ENCODE data around the gene S100A11. TPM values are rescaled to one million over a fixed set of nuclear protein-coding genes. Genes with fewer than 3 reads are reported as not detected.

S100A11 gene
- total and polyA plus RNA-seq, 9 of the 15 experiments (the other 6 are each of a cell fraction or from before 2014, with no cell fraction given): 131 to 808 (median 235) TPM

- no peak overlapping the region for H3K4me2 ChIP-seq (ENCODE audit: insufficient read depth, low read length)
- ChIA-PET CTCF (ENCODE audit: low intra/inter-chr PET ratio) (no interaction called here), POLR2A (interaction anchor here (1.8 kb wide), 1 partner anchor 9 kb away, joined by 5 read pairs; no protein-coding TSS in a partner anchor)
- FAIRE-seq (no peak), DNase-seq (ENCODE audit: extremely low read depth in 1 of 4, low spot score in 3 of 4) (no peak), ATAC-seq (no peak)
- H3K36me3 ChIP-seq (ENCODE audit: control insufficient read depth, insufficient read depth, low read length): no peaks in the 10 kb centered on the region
- TF ChIP-seq NCOA2 (IDR thresholded peaks at IDR 0.05; ENCODE audit: partially characterized antibody in 2 of 2) (no peak), PYGO2 (tag; IDR thresholded peaks at IDR 0.05) (no peak), SMARCB1 (IDR thresholded peaks at IDR 0.05; ENCODE audit: insufficient read length, low read depth) (no peak), KLF6 (CRISPR knock-in tag; IDR thresholded peaks at IDR 0.05; ENCODE audit: borderline replicate concordance) (no peak), PCBP1 (IDR thresholded peaks at IDR 0.05; ENCODE audit: low read depth, low read length, poor library complexity, severe bottlenecking) (no peak), SMARCA5 (IDR thresholded peaks at IDR 0.05) (no peak), ZBTB12 (CRISPR knock-in tag; IDR thresholded peaks at IDR 0.05) (no peak), TBP (optimal IDR thresholded peaks at IDR 0.05; ENCODE audit: low read depth, low read length) (no peak), RBM25 (IDR thresholded peaks at IDR 0.05; ENCODE audit: low read depth, low read length, severe bottlenecking) (no peak), TEAD1 (CRISPR knock-in tag; IDR thresholded peaks at IDR 0.05) (no peak)
- TF ChIP-seq, protein P1, sequence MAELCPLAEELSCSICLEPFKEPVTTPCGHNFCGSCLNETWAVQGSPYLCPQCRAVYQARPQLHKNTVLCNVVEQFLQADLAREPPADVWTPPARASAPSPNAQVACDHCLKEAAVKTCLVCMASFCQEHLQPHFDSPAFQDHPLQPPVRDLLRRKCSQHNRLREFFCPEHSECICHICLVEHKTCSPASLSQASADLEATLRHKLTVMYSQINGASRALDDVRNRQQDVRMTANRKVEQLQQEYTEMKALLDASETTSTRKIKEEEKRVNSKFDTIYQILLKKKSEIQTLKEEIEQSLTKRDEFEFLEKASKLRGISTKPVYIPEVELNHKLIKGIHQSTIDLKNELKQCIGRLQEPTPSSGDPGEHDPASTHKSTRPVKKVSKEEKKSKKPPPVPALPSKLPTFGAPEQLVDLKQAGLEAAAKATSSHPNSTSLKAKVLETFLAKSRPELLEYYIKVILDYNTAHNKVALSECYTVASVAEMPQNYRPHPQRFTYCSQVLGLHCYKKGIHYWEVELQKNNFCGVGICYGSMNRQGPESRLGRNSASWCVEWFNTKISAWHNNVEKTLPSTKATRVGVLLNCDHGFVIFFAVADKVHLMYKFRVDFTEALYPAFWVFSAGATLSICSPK (IDR thresholded peaks at IDR 0.05; ENCODE audit: borderline replicate concordance): no peak
- TF ChIP-seq, protein P2, sequence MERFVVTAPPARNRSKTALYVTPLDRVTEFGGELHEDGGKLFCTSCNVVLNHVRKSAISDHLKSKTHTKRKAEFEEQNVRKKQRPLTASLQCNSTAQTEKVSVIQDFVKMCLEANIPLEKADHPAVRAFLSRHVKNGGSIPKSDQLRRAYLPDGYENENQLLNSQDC (CRISPR knock-in tag; IDR thresholded peaks at IDR 0.05): no peak
- no peak overlapping the region for H2AFZ ChIP-seq (ENCODE audit: low read depth, low read length)
- H3K79me2 ChIP-seq (ENCODE audit: control insufficient read depth, insufficient read depth, low read length): no peaks in the 10 kb centered on the region
- H3K4me1 ChIP-seq (replicated peaks in 1 of 2; ENCODE audit: control insufficient read depth in 2 of 2, insufficient read depth in 2 of 2, low read length in 2 of 2): no peaks in the 10 kb centered on the region
- in situ Hi-C loops (cut with MboI) (no loop called here), intact Hi-C loops (cut with micrococcal nuclease) (no loop called here)
- no peaks in the 10 kb centered on the region for H3K9me1 ChIP-seq (ENCODE audit: control insufficient read depth, insufficient read depth, low read length)
- no TSS peak for BruUV-seq (replicated peaks)
- H3K27me3 ChIP-seq (ENCODE audit: control insufficient read depth in 2 of 2, insufficient read depth in 2 of 2, low read length in 2 of 2): peaks cover 34 to 47% of the 10 kb centered on the region in 2 experiments
- H3K9ac ChIP-seq (ENCODE audit: insufficient read depth in 1 of 2, low read depth in 2 of 2, low read length in 2 of 2): no peak overlapping the region
- 0% methylated on average over 3 of the region's 3 CpGs for WGBS (ENCODE audit: insufficient coverage, low coverage, missing lambda C conversion rate)
- H3K9me3 ChIP-seq (replicated peaks; ENCODE audit: control insufficient read depth, insufficient read depth, low read depth, low read length): no peaks in the 10 kb centered on the region
- H3K4me3 ChIP-seq: no peak overlapping the region
- H4K20me1 ChIP-seq (replicated peaks; ENCODE audit: control insufficient read depth, insufficient read depth, low read length): no peaks in the 10 kb centered on the region
- H3K27ac ChIP-seq (ENCODE audit: extremely low read depth, low read depth, low read length): no peak overlapping the region
These were observed 16.0 kb downstream of the S100A11 start for GRCh38 chr1:152020849-152021248.
